HG03354 (cell line): ENCODE data around the gene RTN4RL1.
"Not testable (repeated sequence)": the region's sequence is repeated elsewhere in the genome, so short reads cannot be mapped to it uniquely, and the experiment has no call there.

ENCODE experiments used
- ATAC-seq: cut with Tn5 transposase; IDR thresholded peaks from one replicate; pipeline ENCODE4 v1.9.1; 2021; ENCODE audit warnings: mild to moderate bottlenecking; ENCODE audit not compliant: unreplicated experiment, poor library complexity, severe bottlenecking

The RTN4RL1 gene

GRCh38 chr17:1907909-1908698 lies 117.0 kb downstream of the RTN4RL1 start:
- no peak for ATAC-seq

DNA sequence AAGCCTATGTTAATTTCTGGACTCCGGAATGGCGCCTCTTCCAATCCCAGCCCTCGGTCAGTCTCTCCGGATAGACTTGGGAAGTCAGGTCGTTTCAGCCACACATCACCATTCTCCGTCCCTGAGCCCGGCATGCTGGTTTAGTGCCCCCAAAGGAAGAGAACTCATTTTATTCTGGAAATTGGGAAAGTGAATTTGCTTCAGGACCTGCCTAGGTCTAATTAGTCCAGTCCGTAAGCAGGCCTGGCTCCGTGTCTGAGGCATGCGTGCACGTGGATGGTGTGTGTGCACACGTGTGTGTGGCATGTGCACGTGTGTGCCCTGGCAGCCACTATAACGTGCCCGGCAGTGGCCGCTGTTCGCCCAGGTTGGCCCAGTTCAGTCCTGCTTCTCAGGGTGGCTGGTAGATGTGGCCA lies 117.9 kb downstream of the RTN4RL1 start:
- no peak for ATAC-seq

DNA sequence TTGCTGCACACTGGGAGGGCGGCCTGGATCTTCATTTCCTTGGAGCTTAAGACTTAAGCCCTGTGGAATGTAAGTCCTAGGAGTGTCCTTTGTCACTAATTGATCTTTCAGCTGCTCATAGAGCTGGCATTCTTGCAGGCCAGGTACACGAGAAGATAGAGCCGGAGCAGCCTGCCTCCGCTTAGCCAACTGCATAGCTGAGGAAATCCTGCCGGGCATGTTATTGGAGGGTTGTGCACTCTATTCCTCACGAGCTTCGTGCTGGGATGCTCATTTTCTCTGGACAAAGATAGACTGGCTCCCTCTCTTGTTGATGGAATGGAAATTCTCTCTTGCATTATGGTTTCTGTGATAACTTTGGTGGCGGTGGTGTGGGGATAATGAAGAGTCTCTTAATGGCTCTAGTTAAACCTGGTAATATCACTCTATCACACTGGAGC lies 118.5 kb downstream of the RTN4RL1 start:
- no peak for ATAC-seq

DNA sequence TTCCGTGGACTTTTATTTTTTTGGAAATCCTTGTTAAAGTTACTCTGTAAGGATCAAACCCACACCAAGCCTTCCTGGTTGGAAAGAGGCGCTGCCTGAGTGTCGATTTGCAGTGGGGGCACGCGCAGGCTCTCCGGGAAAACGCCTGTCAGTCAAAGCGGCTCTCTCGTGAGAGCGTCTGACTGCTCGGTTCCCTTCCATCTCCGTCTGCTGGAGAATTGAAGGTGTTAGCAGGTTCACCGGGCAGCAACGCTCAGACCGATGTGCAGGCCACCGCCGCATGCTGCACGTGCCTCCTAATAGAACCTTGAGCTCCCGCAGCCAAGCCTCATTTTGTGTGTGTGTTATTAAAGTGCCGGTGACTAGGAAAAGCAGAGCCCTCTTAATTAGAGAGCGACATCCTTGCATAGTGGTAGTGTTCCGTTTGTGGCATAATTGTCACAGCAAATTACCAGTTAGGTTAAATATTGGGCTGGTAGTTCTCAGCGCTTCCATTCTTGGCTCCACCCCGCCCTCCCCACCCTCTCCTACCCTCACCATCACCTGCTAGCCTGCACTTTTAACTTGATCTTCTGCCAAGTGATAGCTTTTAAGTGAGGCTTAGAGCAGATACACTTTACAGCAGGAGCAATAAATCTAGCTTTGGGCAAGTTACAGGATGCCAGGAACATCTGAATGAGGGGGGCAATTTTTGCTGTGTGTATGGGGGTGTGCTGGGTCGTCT lies 119.8 kb downstream of the RTN4RL1 start:
- no peak for ATAC-seq

DNA sequence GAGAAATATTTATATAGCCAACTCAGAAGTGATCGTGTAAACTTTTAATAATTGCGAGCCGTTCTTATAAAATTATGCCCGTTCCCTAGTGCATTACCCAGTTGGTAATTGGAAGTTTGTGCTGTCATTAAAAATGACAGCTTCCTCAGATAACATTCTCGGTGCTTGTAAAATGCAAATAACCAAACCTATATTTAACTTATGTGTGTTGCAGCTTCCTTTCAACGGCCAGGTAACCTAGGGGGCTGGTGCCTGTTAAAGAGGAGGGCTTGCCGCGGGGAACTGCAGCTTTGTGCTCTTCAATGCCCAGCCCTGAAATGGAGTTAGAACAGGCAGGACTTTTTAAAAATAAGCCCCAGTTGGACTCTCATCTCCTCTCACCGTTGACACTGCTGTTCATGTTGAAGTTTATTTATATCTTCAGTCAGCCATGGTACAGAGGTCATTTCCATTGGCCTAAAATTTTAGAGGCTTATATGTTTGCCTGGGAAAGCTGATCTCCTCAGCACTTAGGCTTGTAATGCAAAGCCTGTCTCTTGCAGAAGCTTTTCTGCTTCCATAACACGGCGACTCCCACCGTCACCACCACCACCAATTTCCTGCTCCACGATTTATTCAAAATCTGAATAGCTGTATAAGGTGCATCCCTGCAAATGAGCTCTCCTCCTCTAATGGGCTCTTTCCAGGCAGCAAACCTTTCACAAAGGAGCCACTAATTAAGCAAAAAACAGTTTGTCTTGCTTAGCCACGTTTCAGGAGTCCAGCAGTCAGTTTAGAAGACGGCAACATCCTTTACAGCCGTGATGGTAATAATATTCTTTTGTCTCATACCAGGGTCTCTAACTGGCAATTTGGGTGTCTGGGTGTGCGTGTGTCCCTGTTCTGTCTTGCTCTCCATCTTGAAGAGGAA lies 120.6 kb downstream of the RTN4RL1 start:
- ATAC-seq: no peak

GRCh38 chr17:1899403-1900000 lies 125.6 kb downstream of the RTN4RL1 start:
- no peak for ATAC-seq

DNA sequence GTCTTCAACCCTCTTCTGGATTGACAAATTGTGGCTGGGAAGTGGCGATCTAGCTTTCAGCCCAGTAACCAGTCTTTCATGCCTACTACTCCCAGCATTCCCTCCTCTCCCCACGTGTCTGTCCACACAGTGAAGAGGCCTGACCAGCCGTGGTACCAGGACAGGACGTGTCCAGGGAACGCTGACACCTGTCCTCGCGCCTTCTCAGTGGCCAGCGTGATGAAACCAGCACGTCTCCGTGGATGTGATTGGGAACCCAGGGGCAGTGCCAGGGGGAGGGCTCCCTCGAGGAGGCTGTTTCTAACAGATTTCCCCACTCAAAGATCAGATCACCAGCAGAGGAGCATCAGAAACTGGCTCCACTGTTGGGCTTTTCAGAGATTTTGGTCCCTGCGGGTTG lies 126.3 kb downstream of the RTN4RL1 start:
- no peak for ATAC-seq

- no peak for ATAC-seq
These were observed 126.8 kb downstream of the RTN4RL1 start for GRCh38 chr17:1898332-1898731.

DNA sequence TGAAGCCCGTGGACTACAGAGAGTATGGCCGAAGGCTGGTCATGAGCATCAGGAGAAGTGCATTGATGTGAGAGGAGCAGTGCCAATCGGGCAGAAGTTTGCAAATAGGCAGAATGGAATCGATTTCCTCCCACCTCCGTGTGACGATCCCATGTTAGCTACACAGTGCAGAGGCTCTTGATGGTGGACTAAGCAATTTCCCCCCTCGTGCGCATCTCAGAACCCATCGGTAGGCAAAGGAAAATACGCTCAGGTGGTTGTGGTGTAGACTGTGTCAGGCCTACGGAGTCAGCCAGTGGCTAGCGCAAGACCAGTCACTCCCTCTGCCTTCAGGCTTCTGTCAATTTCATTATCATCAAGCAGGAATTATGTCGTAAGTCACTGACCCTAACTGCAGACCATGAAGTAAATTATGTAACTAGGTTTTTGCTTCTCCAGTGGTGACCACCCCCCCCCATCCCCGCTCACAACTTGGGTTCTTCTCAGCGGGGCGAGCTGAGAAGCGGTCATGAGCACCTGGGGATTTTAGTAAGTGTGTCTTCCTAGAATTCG lies 128.0 kb downstream of the RTN4RL1 start:
- ATAC-seq: no peak

DNA sequence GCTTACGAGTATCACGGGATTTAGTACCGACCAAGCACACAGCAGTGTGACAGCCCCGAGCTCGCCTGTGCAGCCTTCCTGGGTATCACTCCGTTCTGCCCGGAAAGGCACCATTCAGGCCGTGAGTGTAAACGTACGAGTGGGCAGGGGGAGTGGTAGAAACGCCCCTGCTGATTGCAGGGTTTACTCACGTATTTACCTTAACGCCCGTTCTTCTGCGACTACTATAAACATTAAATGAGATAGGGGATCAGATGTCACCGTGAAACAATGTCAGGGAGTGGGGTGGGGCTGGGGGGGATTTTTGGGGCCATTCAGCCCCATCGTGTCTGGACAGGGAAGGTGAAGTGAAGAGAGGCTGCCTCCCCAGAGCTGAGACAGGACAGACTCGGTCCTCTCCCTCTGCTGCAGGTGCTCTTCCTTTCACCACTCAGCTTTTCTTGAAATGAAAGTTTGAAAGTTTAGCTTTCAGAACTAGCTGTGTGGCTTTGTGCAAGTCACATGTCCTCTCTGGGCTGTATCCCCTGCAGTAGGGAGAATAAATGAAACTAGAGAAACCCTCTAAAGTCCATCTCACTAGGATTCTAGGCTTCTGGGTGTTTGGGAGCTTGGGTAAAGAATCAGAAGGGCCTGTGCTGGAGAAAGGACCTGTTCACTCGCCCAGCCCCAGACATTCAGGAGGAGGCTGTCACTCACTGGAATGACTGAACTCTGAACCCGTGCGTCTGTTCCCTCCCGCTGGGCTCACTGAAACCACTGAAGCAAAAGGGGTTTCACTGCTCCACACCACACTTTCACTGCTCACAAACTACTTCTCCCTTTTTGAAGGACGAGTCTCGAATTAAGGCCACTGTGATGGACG lies 128.7 kb downstream of the RTN4RL1 start:
- ATAC-seq: no peak

DNA sequence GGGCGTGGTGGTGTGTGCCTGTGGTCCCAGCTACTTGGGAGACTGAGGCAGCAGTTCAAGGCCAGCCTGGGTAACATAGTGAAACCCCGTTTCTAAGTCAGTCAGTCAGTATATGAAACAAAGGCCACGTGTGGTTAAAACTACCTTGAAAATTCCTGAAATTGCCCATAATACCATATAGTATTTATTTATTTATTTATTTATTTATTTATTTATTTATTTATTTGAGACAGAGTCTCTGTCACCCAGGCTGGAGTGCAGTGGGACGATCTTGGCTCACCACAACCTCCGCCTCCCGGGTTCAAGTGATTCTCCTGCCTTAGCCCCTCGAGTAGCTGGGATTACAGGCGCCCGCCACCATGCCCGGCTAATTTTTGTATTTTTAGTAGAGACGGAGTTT lies 129.7 kb downstream of the RTN4RL1 start:
- ATAC-seq: not testable (repeated sequence)

DNA sequence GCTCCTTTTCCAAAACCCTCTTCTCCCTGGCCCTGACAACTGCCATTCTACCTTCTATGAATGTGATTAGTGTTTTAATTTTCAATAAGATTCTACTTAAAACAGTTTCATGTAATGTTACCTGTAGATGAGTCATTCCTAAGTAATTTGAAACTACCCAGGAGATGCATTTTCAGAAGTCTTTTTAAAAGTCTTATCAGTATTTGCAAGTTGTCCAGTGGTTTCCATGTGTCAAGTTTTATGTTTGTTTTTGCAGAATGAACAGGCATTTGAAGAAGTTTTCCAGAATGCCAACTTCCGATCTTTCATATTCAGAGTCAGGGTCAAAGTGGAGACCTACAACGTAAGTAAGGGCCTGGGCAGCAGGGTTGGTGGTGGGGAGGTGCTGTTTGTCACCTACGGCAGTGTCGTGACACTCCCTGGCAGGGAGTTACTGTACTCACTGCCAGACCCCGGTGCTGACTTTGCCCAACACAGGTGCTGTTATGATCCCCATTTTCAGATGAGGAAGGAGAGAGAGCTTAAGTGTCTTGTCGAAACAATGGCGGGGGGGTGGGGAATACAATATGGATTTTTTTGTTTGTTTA lies 130.3 kb downstream of the RTN4RL1 start:
- no peak for ATAC-seq

GRCh38 chr17:1890758-1891450 lies 134.2 kb downstream of the RTN4RL1 start:
- ATAC-seq: no peak

GRCh38 chr17:1888741-1889140 lies 136.4 kb downstream of the RTN4RL1 start:
- ATAC-seq: no peak
